ENCODE data around the gene XPNPEP1. TPM values are rescaled to one million over a fixed set of nuclear protein-coding genes. Genes with fewer than 3 reads are reported as not detected.

XPNPEP1 gene
- total and polyA plus RNA-seq, 5 donors from 2014 or later: 14.9 to 52.4 (median 18.5) TPM

DNA sequence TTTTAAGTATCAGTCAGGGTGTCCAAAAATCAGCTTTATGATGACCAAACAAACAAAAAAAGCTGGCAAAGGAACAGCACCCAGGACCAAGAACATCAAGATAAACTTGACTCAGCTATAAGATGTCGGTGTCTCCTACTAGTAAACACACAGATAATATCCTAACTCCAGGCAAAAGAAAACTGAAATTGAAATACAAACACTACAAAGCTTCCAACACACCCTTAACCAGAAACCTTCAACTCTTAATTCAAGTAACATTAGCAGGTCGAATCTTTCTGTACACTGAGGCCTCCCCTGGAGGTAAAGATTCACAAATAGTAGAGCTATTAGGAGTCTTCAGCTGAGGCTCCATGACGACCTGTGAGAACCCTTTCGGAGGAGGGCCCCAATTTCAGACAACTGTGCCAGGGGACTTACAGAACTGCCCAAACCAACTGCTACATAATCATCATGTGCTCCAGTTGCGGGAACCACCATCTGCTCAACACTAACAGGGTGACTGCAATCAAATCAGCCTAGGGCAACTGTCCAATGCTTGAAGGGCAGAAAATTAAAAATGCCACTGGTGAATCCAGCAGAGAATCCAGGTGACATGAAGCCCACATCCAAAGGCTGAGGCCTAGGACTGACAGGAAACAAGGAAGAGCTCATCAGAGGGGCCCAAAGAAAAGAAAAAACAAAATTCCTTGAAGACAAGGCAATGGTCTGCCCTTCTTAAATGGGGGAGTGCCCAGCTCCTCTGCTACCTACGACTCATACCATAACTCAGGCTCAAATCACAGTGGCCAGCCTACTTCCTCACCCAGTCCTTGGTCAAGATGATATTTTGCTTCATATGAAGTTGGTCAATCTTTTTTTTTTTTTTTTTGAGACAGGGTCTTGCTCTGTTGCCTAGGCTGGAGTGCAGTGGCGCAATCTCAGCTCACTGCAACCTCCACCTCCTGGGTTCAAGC is 20.0 kb downstream of the XPNPEP1 start:
- peak; percentile 55 to 71 for ATAC-seq (ENCODE audit: low read depth in 2 of 2)
- H3K4me3 ChIP-seq (ENCODE audit: low read depth, low read length): peak overlapping the region; percentile 51

DNA sequence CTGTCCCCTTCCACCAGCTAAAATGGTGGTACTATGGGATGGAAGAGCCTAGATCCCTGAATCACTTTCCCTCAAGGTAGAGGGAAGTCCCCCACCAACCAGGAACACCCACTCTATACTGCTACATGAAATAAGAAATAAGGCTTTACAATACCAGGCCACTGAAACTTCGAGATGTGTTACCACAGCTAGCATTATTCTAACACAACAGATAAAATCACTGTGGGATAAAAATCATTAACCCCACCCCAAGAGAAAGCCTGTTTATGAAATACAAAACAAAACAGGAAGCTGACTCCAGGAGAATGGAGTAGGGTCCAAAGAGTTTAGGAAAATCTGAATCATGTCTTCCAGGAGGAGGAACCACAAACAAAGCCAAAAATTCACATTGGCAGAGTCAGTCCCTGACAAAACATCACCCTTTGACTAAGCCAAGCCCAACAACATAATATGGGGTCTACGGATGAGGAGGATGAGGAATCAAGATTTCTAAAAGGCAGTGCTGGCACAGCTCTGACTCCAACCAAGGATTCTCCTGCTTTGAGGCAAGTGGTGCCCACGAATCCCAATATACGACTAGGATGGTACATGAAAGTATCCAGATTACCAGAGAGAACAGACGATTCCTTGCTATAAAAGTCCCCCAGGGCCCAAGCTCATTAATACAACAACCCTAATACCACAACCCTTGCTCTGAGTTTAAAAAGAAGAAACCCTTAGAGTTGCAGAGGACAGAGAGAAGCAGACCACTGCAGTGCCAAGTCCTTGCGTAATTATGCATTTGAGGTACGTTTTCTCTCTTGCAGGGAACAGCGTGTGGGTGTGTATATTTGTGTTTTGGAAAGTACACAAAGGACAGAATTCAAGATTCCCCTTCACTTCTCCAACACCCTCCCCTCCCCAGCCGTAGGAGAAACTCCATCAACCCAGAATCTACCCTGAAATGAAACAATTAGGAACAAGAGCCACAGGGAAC is 23.7 kb downstream of the XPNPEP1 start:
- peaks cover 3% of the 10 kb centered on the region for H3K36me3 ChIP-seq (ENCODE audit: control insufficient read depth, insufficient read depth, low read length)
- Mint-ChIP-seq H3K4me1 (peaks cover 19 to 50% (median 34%) of the 10 kb centered on the region in 4 donors), H3K9me3 (no peaks in the 10 kb centered on the region), H3K4me3 (no peak overlapping the region), H3K36me3 (peaks cover 38% of the 10 kb centered on the region), H3K27me3 (no peaks in the 10 kb centered on the region), H3K27ac (peak overlapping the region in 2 of 3 donors; percentile 4 to 13)
- no peaks in the 10 kb centered on the region for H3K27me3 ChIP-seq (ENCODE audit: control insufficient read depth, insufficient read depth, low read length)
- H3K4me1 ChIP-seq (ENCODE audit: control insufficient read depth, insufficient read depth, low read length, poor library complexity, severe bottlenecking): no peaks in the 10 kb centered on the region
- no peak overlapping the region for H3K4me3 ChIP-seq (ENCODE audit: low read depth, low read length)
- ATAC-seq (ENCODE audit: low read depth in 2 of 2) (no peak), DNase-seq (no peak)
- no peak overlapping the region for H3K27ac ChIP-seq (ENCODE audit: insufficient read depth, low read length, poor library complexity, severe bottlenecking)
- H3K9me3 ChIP-seq (ENCODE audit: control insufficient read depth in 2 of 2, low read length in 2 of 2): no peaks in the 10 kb centered on the region

More for the DNA sequence above, 20.0 kb downstream of the XPNPEP1 start:
- H3K9me3 ChIP-seq (ENCODE audit: control insufficient read depth in 2 of 2, low read length in 2 of 2): no peaks in the 10 kb centered on the region
- H3K36me3 ChIP-seq (ENCODE audit: control insufficient read depth, insufficient read depth, low read length): peaks cover 26% of the 10 kb centered on the region
- Mint-ChIP-seq H3K4me3 (peak overlapping the region in 3 of 4 donors; percentile 39 to 73 (median 56)), H3K4me1 (peaks cover 17 to 46% (median 31%) of the 10 kb centered on the region in 4 donors), H3K36me3 (peaks cover 47% of the 10 kb centered on the region), H3K9me3 (no peaks in the 10 kb centered on the region), H3K27me3 (no peaks in the 10 kb centered on the region), H3K27ac (peak overlapping the region; percentile 86 to 91 (median 88))
- no peak overlapping the region for H3K27ac ChIP-seq (ENCODE audit: insufficient read depth, low read length, poor library complexity, severe bottlenecking)
- H3K4me1 ChIP-seq (ENCODE audit: control insufficient read depth, insufficient read depth, low read length, poor library complexity, severe bottlenecking): no peaks in the 10 kb centered on the region
- H3K27me3 ChIP-seq (ENCODE audit: control insufficient read depth, insufficient read depth, low read length): no peaks in the 10 kb centered on the region
- peak in 2 of 3 donors; percentile 37 to 75 for DNase-seq

DNA sequence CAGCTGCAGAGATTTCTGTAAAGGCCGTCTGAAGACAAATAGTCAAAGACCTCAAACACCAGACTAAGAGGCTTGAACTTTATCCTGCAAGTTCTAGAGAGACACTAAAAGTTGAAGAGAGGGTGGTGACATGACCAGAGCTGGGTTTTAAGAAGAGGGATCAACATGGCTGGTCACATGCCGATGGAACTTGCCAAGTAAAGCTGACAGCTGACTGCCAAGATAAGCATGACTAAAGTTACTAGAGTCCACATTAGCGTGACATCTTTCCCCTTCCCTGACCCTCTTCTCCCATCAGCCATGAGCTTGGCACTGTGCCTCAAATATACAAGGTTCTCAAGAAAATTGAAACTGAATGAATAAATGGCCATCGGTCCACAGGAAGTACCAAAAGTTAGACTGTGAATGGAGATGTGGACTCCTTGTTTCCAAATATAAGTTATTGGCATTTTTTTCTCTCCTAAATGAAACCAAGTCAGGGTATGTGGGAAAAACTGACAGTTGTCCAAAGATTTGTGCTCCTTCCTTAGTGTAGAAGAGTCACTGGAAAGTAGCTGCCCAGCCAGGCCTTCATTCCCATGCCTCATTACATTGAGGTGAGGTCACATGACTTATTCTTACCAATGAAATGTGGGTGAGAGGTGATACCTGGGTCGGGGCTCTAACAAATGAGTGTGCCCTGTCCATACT is 24.5 kb downstream of the XPNPEP1 start:
- H3K27me3 ChIP-seq (ENCODE audit: control insufficient read depth, insufficient read depth, low read length): no peaks in the 10 kb centered on the region
- H3K4me1 ChIP-seq (ENCODE audit: control insufficient read depth, insufficient read depth, low read length, poor library complexity, severe bottlenecking): no peaks in the 10 kb centered on the region
- DNase-seq (no peak), ATAC-seq (ENCODE audit: low read depth in 2 of 2) (no peak)
- H3K27me3 Mint-ChIP-seq: no peaks in the 10 kb centered on the region
- peaks cover 13 to 44% (median 31%) of the 10 kb centered on the region in 4 donors for H3K4me1 Mint-ChIP-seq
- peaks cover 30% of the 10 kb centered on the region for H3K36me3 Mint-ChIP-seq
- H3K4me3 Mint-ChIP-seq: no peak overlapping the region
- H3K27ac ChIP-seq (ENCODE audit: insufficient read depth, low read length, poor library complexity, severe bottlenecking): no peak overlapping the region
- peaks cover 3% of the 10 kb centered on the region for H3K36me3 ChIP-seq (ENCODE audit: control insufficient read depth, insufficient read depth, low read length)
- peak overlapping the region in 1 of 3 donors; percentile 9 for H3K27ac Mint-ChIP-seq
- no peaks in the 10 kb centered on the region for H3K9me3 ChIP-seq (ENCODE audit: control insufficient read depth in 2 of 2, low read length in 2 of 2)
- H3K9me3 Mint-ChIP-seq: no peaks in the 10 kb centered on the region
- H3K4me3 ChIP-seq (ENCODE audit: low read depth, low read length): no peak overlapping the region

DNA sequence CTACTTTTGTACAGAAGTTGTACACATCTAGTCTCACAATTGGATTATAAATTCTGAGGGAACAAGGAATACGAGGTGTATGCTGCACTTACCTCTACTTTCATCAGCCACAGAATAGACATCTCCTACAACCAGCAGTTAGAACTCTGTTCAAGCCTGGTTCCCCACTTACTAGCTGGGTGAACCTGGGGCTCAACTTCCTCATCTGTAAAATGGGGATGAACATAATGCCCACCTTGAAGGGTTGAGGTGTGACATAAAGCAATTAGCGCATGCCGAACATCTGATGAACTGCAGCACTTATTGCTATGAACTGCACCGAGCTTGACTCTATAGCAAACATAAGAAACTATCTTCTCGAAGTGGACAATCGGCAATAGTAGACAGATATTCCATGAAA is 25.3 kb downstream of the XPNPEP1 start:
- Mint-ChIP-seq H3K27me3 (no peaks in the 10 kb centered on the region), H3K9me3 (no peaks in the 10 kb centered on the region), H3K27ac (no peak overlapping the region), H3K4me3 (no peak overlapping the region), H3K36me3 (peaks cover 29% of the 10 kb centered on the region), H3K4me1 (peaks cover 9 to 42% (median 33%) of the 10 kb centered on the region in 4 donors)
- DNase-seq (no peak), ATAC-seq (ENCODE audit: low read depth in 2 of 2) (no peak)
- H3K27me3 ChIP-seq (ENCODE audit: control insufficient read depth, insufficient read depth, low read length): no peaks in the 10 kb centered on the region
- H3K27ac ChIP-seq (ENCODE audit: insufficient read depth, low read length, poor library complexity, severe bottlenecking): no peak overlapping the region
- H3K4me3 ChIP-seq (ENCODE audit: low read depth, low read length): no peak overlapping the region
- H3K36me3 ChIP-seq (ENCODE audit: control insufficient read depth, insufficient read depth, low read length): peaks cover 5% of the 10 kb centered on the region
- H3K9me3 ChIP-seq (ENCODE audit: control insufficient read depth in 2 of 2, low read length in 2 of 2): no peaks in the 10 kb centered on the region
- H3K4me1 ChIP-seq (ENCODE audit: control insufficient read depth, insufficient read depth, low read length, poor library complexity, severe bottlenecking): no peaks in the 10 kb centered on the region

DNA sequence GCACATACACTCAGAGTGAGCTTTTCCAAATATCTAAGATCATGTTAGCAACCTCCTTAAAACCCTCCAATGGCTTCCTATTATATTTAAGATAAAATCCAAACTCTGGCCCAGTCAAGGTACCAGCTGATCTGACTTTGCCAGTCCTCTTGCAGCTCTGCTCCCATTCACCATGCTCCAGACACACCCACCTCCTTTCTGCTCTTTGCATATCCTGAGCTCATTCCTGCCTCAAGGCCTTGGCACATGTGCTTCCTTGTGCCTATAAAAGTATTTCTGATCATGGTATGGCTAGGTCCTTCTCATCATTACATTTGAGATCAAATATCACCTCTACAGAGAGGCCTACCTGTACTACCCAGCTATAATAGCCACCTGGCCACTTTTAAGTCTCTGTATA is 27.5 kb downstream of the XPNPEP1 start:
- DNase-seq (no peak), ATAC-seq (ENCODE audit: low read depth in 2 of 2) (no peak)
- Mint-ChIP-seq H3K27me3 (no peaks in the 10 kb centered on the region), H3K4me3 (no peak overlapping the region), H3K9me3 (no peaks in the 10 kb centered on the region), H3K36me3 (peaks cover 32% of the 10 kb centered on the region), H3K4me1 (peaks cover 2 to 38% (median 32%) of the 10 kb centered on the region in 4 donors), H3K27ac (peak overlapping the region in 1 of 3 donors; percentile 59)
- Histone ChIP-seq H3K27ac (ENCODE audit: insufficient read depth, low read length, poor library complexity, severe bottlenecking) (no peak overlapping the region), H3K4me3 (ENCODE audit: low read depth, low read length) (no peak overlapping the region), H3K27me3 (ENCODE audit: control insufficient read depth, insufficient read depth, low read length) (no peaks in the 10 kb centered on the region), H3K4me1 (ENCODE audit: control insufficient read depth, insufficient read depth, low read length, poor library complexity, severe bottlenecking) (no peaks in the 10 kb centered on the region), H3K36me3 (ENCODE audit: control insufficient read depth, insufficient read depth, low read length) (peaks cover 22% of the 10 kb centered on the region), H3K9me3 (ENCODE audit: control insufficient read depth in 2 of 2, low read length in 2 of 2) (no peaks in the 10 kb centered on the region)

DNA sequence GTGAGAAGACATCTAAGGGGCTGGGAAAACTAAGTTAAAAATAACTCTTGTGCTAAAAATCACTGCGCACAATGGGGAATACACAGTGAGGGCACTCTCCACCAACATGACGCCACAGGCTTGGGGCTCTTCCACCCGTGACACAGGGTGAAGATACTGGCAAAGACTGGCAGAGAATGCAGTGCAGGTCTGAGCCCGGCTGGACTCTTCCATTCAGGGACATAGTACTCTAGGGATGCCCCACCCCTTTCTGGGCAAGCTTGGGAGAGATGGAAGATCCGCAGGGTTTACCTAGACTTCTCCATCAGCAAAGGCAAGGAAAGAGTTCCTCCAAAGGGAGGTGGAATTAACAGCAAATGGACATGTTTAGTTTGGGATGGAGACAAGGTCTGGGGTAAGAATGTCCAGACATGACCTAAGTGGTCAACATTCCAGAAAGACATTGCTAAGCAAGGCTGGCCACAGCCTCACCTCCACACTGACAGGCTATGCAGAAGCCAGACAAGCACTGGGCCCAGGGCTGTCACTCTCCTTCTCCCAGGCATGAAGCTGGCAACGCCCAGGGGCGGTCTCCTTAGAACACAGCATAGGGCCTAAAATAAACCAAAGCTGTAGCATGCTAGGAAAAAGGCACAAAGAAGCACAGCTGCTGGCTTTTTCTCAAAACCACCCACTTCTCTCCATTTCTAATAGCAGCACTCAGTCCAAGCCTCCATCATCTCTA is 28.1 kb downstream of the XPNPEP1 start:
- no peaks in the 10 kb centered on the region for H3K4me1 ChIP-seq (ENCODE audit: control insufficient read depth, insufficient read depth, low read length, poor library complexity, severe bottlenecking)
- Mint-ChIP-seq H3K4me3 (no peak overlapping the region), H3K27ac (peak overlapping the region in 1 of 3 donors; percentile 59), H3K9me3 (no peaks in the 10 kb centered on the region), H3K4me1 (peaks cover 5 to 32% (median 29%) of the 10 kb centered on the region in 4 donors), H3K27me3 (no peaks in the 10 kb centered on the region), H3K36me3 (peaks cover 28% of the 10 kb centered on the region)
- ATAC-seq (ENCODE audit: low read depth in 2 of 2) (no peak), DNase-seq (no peak)
- H3K27ac ChIP-seq (ENCODE audit: insufficient read depth, low read length, poor library complexity, severe bottlenecking): no peak overlapping the region
- H3K27me3 ChIP-seq (ENCODE audit: control insufficient read depth, insufficient read depth, low read length): no peaks in the 10 kb centered on the region
- H3K9me3 ChIP-seq (ENCODE audit: control insufficient read depth in 2 of 2, low read length in 2 of 2): no peaks in the 10 kb centered on the region
- no peak overlapping the region for H3K4me3 ChIP-seq (ENCODE audit: low read depth, low read length)
- peaks cover 26% of the 10 kb centered on the region for H3K36me3 ChIP-seq (ENCODE audit: control insufficient read depth, insufficient read depth, low read length)

All from CD4-positive, CD25-positive, alpha-beta regulatory T cell (primary cell).